Measurements from ENCODE around the gene LMBRD2.

Gene LMBRD2

GRCh38 chr5:36066540-36067210, 85.0 kb downstream of the LMBRD2 start, which contains the start of gene UGT3A2:
UGT3A2 (minus strand) TSS chr5:36066882; CDS start chr5:36066789, 93 bp downstream.
- TF ChIP-seq TAF1 (IDR thresholded peaks at IDR 0.05; ENCODE audit: borderline replicate concordance, insufficient read depth, low read length) (no peak), REST (IDR thresholded peaks at IDR 0.05; ENCODE audit: insufficient read depth in 1 of 2, low read depth in 2 of 2, low read length in 2 of 2) (no peak), POLR2AphosphoS5 (IDR thresholded peaks at IDR 0.05; ENCODE audit: low read depth, low read length) (no peak), SIN3A (IDR thresholded peaks at IDR 0.05; ENCODE audit: borderline replicate concordance, insufficient read depth, low read length) (no peak), FOXP2 (optimal IDR thresholded peaks at IDR 0.05; ENCODE audit: borderline replicate concordance, extremely low read depth, extremely low read length, insufficient read depth) (no peak)

- TF ChIP-seq POLR2AphosphoS5 (IDR thresholded peaks at IDR 0.05; ENCODE audit: low read depth, low read length) (no peak), REST (IDR thresholded peaks at IDR 0.05; ENCODE audit: insufficient read depth in 1 of 2, low read depth in 2 of 2, low read length in 2 of 2) (no peak), FOXP2 (optimal IDR thresholded peaks at IDR 0.05; ENCODE audit: borderline replicate concordance, extremely low read depth, extremely low read length, insufficient read depth) (no peak), TAF1 (IDR thresholded peaks at IDR 0.05; ENCODE audit: borderline replicate concordance, insufficient read depth, low read length) (no peak), SIN3A (IDR thresholded peaks at IDR 0.05; ENCODE audit: borderline replicate concordance, insufficient read depth, low read length) (no peak)
These were observed 85.6 kb downstream of the LMBRD2 start for GRCh38 chr5:36066001-36066539.

DNA sequence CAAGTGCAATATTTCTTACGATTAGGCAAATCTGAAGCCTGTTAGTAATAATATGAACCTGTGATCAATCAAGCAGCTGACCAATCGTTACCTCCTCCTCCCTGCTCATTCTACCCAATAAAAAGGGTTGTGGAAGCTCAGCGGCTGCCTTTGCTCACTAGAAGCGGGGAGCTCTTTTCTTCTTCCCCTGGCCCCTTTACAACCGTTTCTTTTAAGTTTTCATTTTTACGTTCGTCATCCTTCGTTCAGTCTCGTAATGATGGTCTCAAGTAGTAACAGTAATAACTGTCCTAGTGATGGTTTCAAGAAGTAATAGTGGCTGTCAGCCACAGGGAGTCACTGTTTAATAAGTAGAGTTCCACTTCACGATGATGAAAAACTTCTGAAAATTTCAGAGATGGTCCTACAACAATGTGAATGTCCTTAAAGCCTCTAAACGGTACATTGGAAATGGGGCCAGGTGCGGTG, 91.2 kb downstream of the LMBRD2 start:
- TF ChIP-seq REST (IDR thresholded peaks at IDR 0.05; ENCODE audit: insufficient read depth in 1 of 2, low read depth in 2 of 2, low read length in 2 of 2) (no peak), TAF1 (IDR thresholded peaks at IDR 0.05; ENCODE audit: borderline replicate concordance, insufficient read depth, low read length) (no peak), POLR2AphosphoS5 (IDR thresholded peaks at IDR 0.05; ENCODE audit: low read depth, low read length) (no peak), SIN3A (IDR thresholded peaks at IDR 0.05; ENCODE audit: borderline replicate concordance, insufficient read depth, low read length) (no peak), FOXP2 (optimal IDR thresholded peaks at IDR 0.05; ENCODE audit: borderline replicate concordance, extremely low read depth, extremely low read length, insufficient read depth) (no peak)

DNA sequence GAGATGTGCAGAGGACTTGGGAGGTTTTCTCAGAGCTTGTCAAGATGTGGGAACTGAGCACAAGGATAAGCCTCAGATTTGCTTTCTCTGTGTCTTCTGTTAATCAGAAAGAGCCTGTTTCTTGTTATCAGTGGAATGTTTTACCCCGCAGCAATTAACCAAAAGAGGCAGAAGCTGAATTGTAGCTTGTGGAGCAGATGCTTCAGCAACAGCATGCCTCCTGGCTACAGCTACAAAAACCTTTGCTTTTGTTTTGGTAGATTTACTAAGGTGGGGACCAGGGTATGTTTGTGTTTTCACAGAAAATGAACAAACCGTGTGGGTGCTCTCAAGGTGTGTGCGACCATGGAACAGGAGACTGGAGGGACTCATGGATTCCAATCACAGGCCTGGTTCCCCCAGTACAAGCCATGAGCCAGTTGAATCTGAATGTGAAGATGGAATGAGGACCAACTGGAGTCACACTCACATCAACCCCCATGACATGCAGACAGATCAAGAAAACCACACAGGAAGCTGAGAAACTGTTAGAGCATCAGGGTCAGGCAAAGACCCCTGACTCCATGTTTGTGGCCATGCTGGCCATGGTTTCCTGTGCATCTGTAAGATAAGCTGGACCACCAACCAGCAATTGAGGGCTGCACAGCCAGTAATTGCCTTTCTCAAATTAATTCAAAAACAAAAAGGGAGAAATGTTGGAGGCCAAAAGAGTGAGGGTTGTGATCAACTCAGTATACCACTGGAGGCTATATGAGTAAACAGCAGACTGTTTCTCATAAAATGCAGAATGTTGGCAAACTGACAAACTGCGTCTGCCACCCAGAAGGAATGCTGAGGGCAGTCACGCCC, 91.9 kb downstream of the LMBRD2 start:
- TF ChIP-seq TAF1 (IDR thresholded peaks at IDR 0.05; ENCODE audit: borderline replicate concordance, insufficient read depth, low read length) (no peak), POLR2AphosphoS5 (IDR thresholded peaks at IDR 0.05; ENCODE audit: low read depth, low read length) (no peak), REST (IDR thresholded peaks at IDR 0.05; ENCODE audit: insufficient read depth in 1 of 2, low read depth in 2 of 2, low read length in 2 of 2) (no peak), SIN3A (IDR thresholded peaks at IDR 0.05; ENCODE audit: borderline replicate concordance, insufficient read depth, low read length) (no peak), FOXP2 (optimal IDR thresholded peaks at IDR 0.05; ENCODE audit: borderline replicate concordance, extremely low read depth, extremely low read length, insufficient read depth) (no peak)

All from PFSK-1 (cell line).